HepG2 (cell line): Measurements from ENCODE around the gene ALK. TPM values are rescaled to one million over a fixed set of nuclear protein-coding genes. Genes with fewer than 3 reads are reported as not detected.

Experiments
- ATAC-seq: fragments of 200-7000 bp; cut with Tn5 transposase; 3 replicates; pipeline ENCODE4 v1.9.1; 2020; ENCODE audit warnings: mild to moderate bottlenecking, moderate library complexity
- BruUV-seq: library from RNA; stranded (reverse); fragments of 400-500 nt; replicated peaks from 2 replicates; lab custom pipeline; 2021; lab: Mats Ljungman, UMichigan
- CTCF ChIA-PET: fragments of 300-600 bp; formaldehyde crosslinking; extraction: SDS; loops from one replicate; lab custom pipeline; 2021; ENCODE audit warnings: low total read pairs, inconsistent platforms, low intra/inter-chr PET ratio; lab: Yijun Ruan, JAX
- POLR2A ChIA-PET: fragments of 350-600 bp; sonication (Branson Sonifier 250); formaldehyde crosslinking; loops from one replicate; lab custom pipeline; 2020; ENCODE audit warnings: antibody characterized with exemption, inconsistent platforms; lab: Yijun Ruan, JAX
- DNase-seq: peaks from one replicate; pipeline ENCODE4 v3.0.0-alpha.2; 2015; ENCODE audit warnings: low spot score
- FAIRE-seq: peaks from 3 replicates; lab custom pipeline; 2011; peaks lifted over from hg19 to GRCh38; lab: Jason Lieb, UNC
- H2AFZ ChIP-seq: one replicate; pipeline ENCODE4 v1.6.1; 2011; ENCODE audit warnings: low read length, inconsistent platforms
- H3K27ac ChIP-seq: fragments of 300-600 bp; 3 replicates; pipeline ENCODE4 v1.8.0; 2011; ENCODE audit warnings: mixed run types, mild to moderate bottlenecking, mixed read lengths, low read length, inconsistent platforms; ENCODE audit not compliant: insufficient read depth; ENCODE audit errors: extremely low read length
- H3K27me3 ChIP-seq, 2 experiments: fragments of 200-600 bp in 1 of 2; 2 replicates in 1 of 2; 3 replicates in 1 of 2; pipeline versions ENCODE4 v1.6.0 to v1.8.0; 2011; ENCODE audit warnings: low read length in 2 of 2, mild to moderate bottlenecking in 2 of 2, moderate library complexity in 2 of 2, inconsistent platforms in 1 of 2; ENCODE audit not compliant: insufficient read depth in 2 of 2, control insufficient read depth in 1 of 2
- H3K36me3 ChIP-seq, 2 experiments: fragments of 200-600 bp in 1 of 2; replicated peaks in 1 of 2; 2 replicates in 1 of 2; 3 replicates in 1 of 2; pipeline versions ENCODE4 v1.5.1 to v1.8.0; 2011; ENCODE audit warnings: low read length in 2 of 2, inconsistent platforms in 1 of 2; ENCODE audit not compliant: insufficient read depth in 2 of 2, control insufficient read depth in 1 of 2
- H3K4me1 ChIP-seq: 2 replicates; pipeline ENCODE4 v1.5.1; 2012; ENCODE audit warnings: low read length, inconsistent platforms; ENCODE audit not compliant: insufficient read depth
- H3K4me2 ChIP-seq: 2 replicates; pipeline ENCODE4 v1.6.0; 2011; ENCODE audit warnings: low read depth, low read length, inconsistent platforms
- H3K4me3 ChIP-seq, 3 experiments: fragments of 200-600 bp in 1 of 3; sonication (generic), shearing (Covaris generic) in 1 of 3; replicated peaks in 1 of 3; 2 replicates each; pipeline ENCODE4 v1.5.1; 2011 to 2016; ENCODE audit warnings: low read length in 3 of 3, inconsistent platforms in 2 of 3, low read depth in 2 of 3, mild to moderate bottlenecking in 2 of 3, control low read depth in 1 of 3, mixed read lengths in 1 of 3; ENCODE audit not compliant: insufficient read depth in 1 of 3
- H3K79me2 ChIP-seq: one replicate; pipeline ENCODE4 v1.6.1; 2011; ENCODE audit warnings: low read length, inconsistent platforms; ENCODE audit not compliant: insufficient read depth
- H3K9ac ChIP-seq: 2 replicates; pipeline ENCODE4 v1.6.0; 2011; ENCODE audit warnings: mild to moderate bottlenecking, low read depth, low read length, inconsistent platforms; ENCODE audit not compliant: insufficient read depth
- H3K9me3 ChIP-seq: 2 replicates; pipeline ENCODE4 v1.5.1; 2012; ENCODE audit warnings: mild to moderate bottlenecking, low read length
- H4K20me1 ChIP-seq: 2 replicates; pipeline ENCODE4 v1.6.0; 2011; ENCODE audit warnings: inconsistent platforms, mild to moderate bottlenecking, low read length, moderate library complexity; ENCODE audit not compliant: insufficient read depth
- MATR3 ChIP-seq: sonication (generic); formaldehyde crosslinking; IDR thresholded peaks from 2 replicates; pipeline ENCODE4 v1.4.0; 2020; ENCODE audit warnings: missing genetic modification reagents
- NCOA1 ChIP-seq: sonication (generic); formaldehyde crosslinking; IDR thresholded peaks from 2 replicates; pipeline ENCODE4 v1.9.0; 2021; ENCODE audit warnings: missing genetic modification reagents
- NPAS2 ChIP-seq: sonication (generic); formaldehyde crosslinking; IDR thresholded peaks from 2 replicates; pipeline ENCODE4 v1.8.0; 2022; ENCODE audit warnings: mild to moderate bottlenecking, missing genetic modification reagents, borderline replicate concordance
- POLR2G ChIP-seq: fragments of 200-400 bp; formaldehyde crosslinking; IDR thresholded peaks from 2 replicates; pipeline ENCODE4 v1.6.1; 2018; ENCODE audit warnings: mild to moderate bottlenecking, low read depth, low read length, moderate library complexity
- STAT5B ChIP-seq: sonication (generic); formaldehyde crosslinking; IDR thresholded peaks from 2 replicates; pipeline ENCODE4 v1.4.0; 2020; ENCODE audit warnings: missing genetic modification reagents
- ZBTB8A ChIP-seq: sonication (generic); formaldehyde crosslinking; IDR thresholded peaks from 2 replicates; pipeline ENCODE4 v1.4.0; 2020; ENCODE audit warnings: mild to moderate bottlenecking, low read depth, missing genetic modification reagents, borderline replicate concordance
- ZMAT3 ChIP-seq: sonication (generic); formaldehyde crosslinking; conservative IDR thresholded peaks from 2 replicates; pipeline ENCODE4 v1.7.0; 2021; ENCODE audit warnings: missing genetic modification reagents
- ZMAT5 ChIP-seq: sonication (generic); formaldehyde crosslinking; IDR thresholded peaks from 2 replicates; pipeline ENCODE4 v1.5.0; 2020; ENCODE audit warnings: mild to moderate bottlenecking, low read depth, missing genetic modification reagents, borderline replicate concordance
- ZNF276 ChIP-seq: sonication (generic); formaldehyde crosslinking; IDR thresholded peaks from 2 replicates; pipeline ENCODE4 v1.4.0; 2020; ENCODE audit warnings: mild to moderate bottlenecking, low read depth, missing genetic modification reagents
- ZNF558 ChIP-seq: sonication (generic); formaldehyde crosslinking; IDR thresholded peaks from 2 replicates; pipeline ENCODE4 v1.9.0; 2022; ENCODE audit warnings: mild to moderate bottlenecking, missing genetic modification reagents, borderline replicate concordance
- ZNF569 ChIP-seq: sonication (generic); formaldehyde crosslinking; IDR thresholded peaks from 2 replicates; pipeline ENCODE4 v1.5.0; 2020; ENCODE audit warnings: mild to moderate bottlenecking, missing genetic modification reagents, moderate library complexity, borderline replicate concordance
- WGBS: methylation state at CpG from one replicate; pipeline ENCODE4 v1.1.6; 2017; ENCODE audit warnings: low lambda C conversion rate; 5-methylcytosine and 5-hydroxymethylcytosine counted together
- in situ Hi-C: cut with HindIII; loops from 2 replicates; pipeline ENCODE4 v1.10.0; 2017; ENCODE audit warnings: low pct_unique_long_range_greater_than_20kb; ENCODE audit not compliant: extremely low pct_ligation_motif_present
- intact Hi-C: fragments of 100-400 bp; cut with micrococcal nuclease; formaldehyde crosslinking; loops from one replicate; pipeline ENCODE4 v1.10.0; 2022; ENCODE audit not compliant: unreplicated experiment
- polyA plus RNA-seq, 8 experiments: library from polyadenylated mRNA; depleted of rRNA in 3 of 8; stranded (reverse) in 7 of 8; unstranded in 1 of 8; fragments of >200 nt; fragmentation: Illumina TruSeq in 4 of 8; extraction: Trizol in 4 of 8; gene quantifications; 2 replicates each; pipeline versions ENCODE4 v1.2.1 to v1.2.3, GENCODE V29; 2011 to 2016; ENCODE audit warnings: low read depth in 4 of 8, missing spikeins in 1 of 8, mixed read lengths in 1 of 8; ENCODE audit not compliant: insufficient read depth in 1 of 8
- total RNA-seq, 5 experiments: library from RNA; depleted of rRNA; stranded (reverse); fragments of >200 nt; fragmentation: Illumina TruSeq; extraction: Trizol; gene quantifications; 2 replicates each; pipeline ENCODE4 v1.2.3, GENCODE V29; 2016; ENCODE audit warnings: low read depth in 1 of 5
- TF ChIP-seq, protein P1 (sequence below): sonication (generic); formaldehyde crosslinking; IDR thresholded peaks from 2 replicates; pipeline ENCODE4 v1.4.0; 2020; ENCODE audit warnings: mild to moderate bottlenecking, missing genetic modification reagents
- TF ChIP-seq, protein P2 (sequence below): sonication (generic); formaldehyde crosslinking; conservative IDR thresholded peaks from 2 replicates; pipeline ENCODE4 v1.4.0; 2020; ENCODE audit warnings: missing genetic modification reagents
- TF ChIP-seq, protein P3 (sequence below): sonication (generic); formaldehyde crosslinking; IDR thresholded peaks from 2 replicates; pipeline ENCODE4 v1.4.0; 2020; ENCODE audit warnings: missing genetic modification reagents
- TF ChIP-seq, protein P4 (sequence below): sonication (generic); formaldehyde crosslinking; IDR thresholded peaks from 2 replicates; pipeline ENCODE4 v1.4.0; 2020; ENCODE audit warnings: missing genetic modification reagents; ENCODE audit errors: not compliant biosample characterization

The ALK gene
- total and polyA plus RNA-seq, 2 of the 13 experiments (the other 11 are each of a cell fraction or from before 2014, with no cell fraction given) = not detected

DNA sequence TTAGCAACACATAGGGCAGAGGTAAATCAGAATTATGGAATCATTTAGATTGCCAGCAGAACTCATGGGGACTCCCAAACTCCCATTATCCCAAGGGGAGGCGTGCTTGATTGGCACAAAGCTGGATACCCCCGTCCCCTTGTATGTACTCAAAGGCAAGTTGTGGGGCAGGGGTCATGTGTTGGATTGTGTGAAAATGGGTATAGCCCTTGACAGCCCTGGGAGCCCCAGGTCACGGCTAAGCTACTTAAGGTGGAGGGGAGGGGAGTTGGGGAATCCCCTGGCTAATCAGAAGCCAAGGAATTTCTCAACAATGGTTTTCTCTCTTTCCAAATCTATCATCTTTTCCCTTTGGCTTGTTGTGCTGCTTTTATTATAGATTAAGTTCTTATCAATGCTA lies 773.4 kb downstream of the ALK start:
- DNase-seq = no peak
- no peaks in the 10 kb centered on the region for H3K36me3 ChIP-seq
- no peaks in the 10 kb centered on the region for H4K20me1 ChIP-seq
- in situ Hi-C loops (no loop called here), intact Hi-C loops (no loop called here)
- no TSS peak for BruUV-seq
- H3K4me2 ChIP-seq = no peak overlapping the region
- H2AFZ ChIP-seq = no peak overlapping the region
- H3K9me3 ChIP-seq = no peaks in the 10 kb centered on the region
- ATAC-seq = no peak
- CTCF ChIA-PET = no interaction called here
- H3K9ac ChIP-seq = no peak overlapping the region
- no peak overlapping the region for H3K4me3 ChIP-seq
- no peak for FAIRE-seq
- H3K27ac ChIP-seq = no peak overlapping the region
- no peaks in the 10 kb centered on the region for H3K4me1 ChIP-seq
- TF ChIP-seq, protein P1, sequence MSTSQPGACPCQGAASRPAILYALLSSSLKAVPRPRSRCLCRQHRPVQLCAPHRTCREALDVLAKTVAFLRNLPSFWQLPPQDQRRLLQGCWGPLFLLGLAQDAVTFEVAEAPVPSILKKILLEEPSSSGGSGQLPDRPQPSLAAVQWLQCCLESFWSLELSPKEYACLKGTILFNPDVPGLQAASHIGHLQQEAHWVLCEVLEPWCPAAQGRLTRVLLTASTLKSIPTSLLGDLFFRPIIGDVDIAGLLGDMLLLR (CRISPR knock-in tag) = no peak
- TF ChIP-seq, protein P2, sequence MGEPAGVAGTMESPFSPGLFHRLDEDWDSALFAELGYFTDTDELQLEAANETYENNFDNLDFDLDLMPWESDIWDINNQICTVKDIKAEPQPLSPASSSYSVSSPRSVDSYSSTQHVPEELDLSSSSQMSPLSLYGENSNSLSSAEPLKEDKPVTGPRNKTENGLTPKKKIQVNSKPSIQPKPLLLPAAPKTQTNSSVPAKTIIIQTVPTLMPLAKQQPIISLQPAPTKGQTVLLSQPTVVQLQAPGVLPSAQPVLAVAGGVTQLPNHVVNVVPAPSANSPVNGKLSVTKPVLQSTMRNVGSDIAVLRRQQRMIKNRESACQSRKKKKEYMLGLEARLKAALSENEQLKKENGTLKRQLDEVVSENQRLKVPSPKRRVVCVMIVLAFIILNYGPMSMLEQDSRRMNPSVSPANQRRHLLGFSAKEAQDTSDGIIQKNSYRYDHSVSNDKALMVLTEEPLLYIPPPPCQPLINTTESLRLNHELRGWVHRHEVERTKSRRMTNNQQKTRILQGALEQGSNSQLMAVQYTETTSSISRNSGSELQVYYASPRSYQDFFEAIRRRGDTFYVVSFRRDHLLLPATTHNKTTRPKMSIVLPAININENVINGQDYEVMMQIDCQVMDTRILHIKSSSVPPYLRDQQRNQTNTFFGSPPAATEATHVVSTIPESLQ = no peak
- TF ChIP-seq ZNF558 (CRISPR knock-in tag) = no peak
- no peak for TF ChIP-seq MATR3
- TF ChIP-seq, protein P3, sequence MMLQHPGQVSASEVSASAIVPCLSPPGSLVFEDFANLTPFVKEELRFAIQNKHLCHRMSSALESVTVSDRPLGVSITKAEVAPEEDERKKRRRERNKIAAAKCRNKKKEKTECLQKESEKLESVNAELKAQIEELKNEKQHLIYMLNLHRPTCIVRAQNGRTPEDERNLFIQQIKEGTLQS = no peak
- TF ChIP-seq ZBTB8A (CRISPR knock-in tag) = no peak
- no peak for TF ChIP-seq POLR2G
- no peak for TF ChIP-seq ZNF569 (CRISPR knock-in tag)
- no peak for TF ChIP-seq NPAS2 (CRISPR knock-in tag)
- TF ChIP-seq, protein P4, sequence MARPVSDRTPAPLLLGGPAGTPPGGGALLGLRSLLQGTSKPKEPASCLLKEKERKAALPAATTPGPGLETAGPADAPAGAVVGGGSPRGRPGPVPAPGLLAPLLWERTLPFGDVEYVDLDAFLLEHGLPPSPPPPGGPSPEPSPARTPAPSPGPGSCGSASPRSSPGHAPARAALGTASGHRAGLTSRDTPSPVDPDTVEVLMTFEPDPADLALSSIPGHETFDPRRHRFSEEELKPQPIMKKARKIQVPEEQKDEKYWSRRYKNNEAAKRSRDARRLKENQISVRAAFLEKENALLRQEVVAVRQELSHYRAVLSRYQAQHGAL = no peak
- no peak for TF ChIP-seq ZMAT5
- TF ChIP-seq STAT5B (CRISPR knock-in tag) = no peak
- TF ChIP-seq ZMAT3 (CRISPR knock-in tag) = no peak
- TF ChIP-seq NCOA1 (CRISPR knock-in tag) = no peak
- TF ChIP-seq ZNF276 (CRISPR knock-in tag) = no peak
- POLR2A ChIA-PET = no interaction called here
- 19% methylated on average over 3 of the region's 3 CpGs for WGBS
- H3K79me2 ChIP-seq = no peaks in the 10 kb centered on the region
- no peaks in the 10 kb centered on the region for H3K27me3 ChIP-seq
